G401 (cell line): ENCODE results near the gene COL23A1. TPM values are rescaled to one million over a fixed set of nuclear protein-coding genes. Genes with fewer than 3 reads are reported as not detected.
A peak's percentile ranks its signal among the peaks of the same experiment; 100 is the strongest.

Experiments
- DNase-seq: peaks from one replicate; pipeline ENCODE4 v3.0.0-alpha.2; 2015; ENCODE audit warnings: low spot score
- in situ Hi-C: cut with HindIII; loops from 2 replicates; pipeline ENCODE4 v1.10.0; 2016; ENCODE audit warnings: low sequenced_read_pairs, mixed read lengths
- total RNA-seq: library from RNA; depleted of rRNA; stranded (reverse); fragments of >200 nt; shearing (Covaris generic); gene quantifications from 2 replicates; pipeline ENCODE4 v1.2.3, GENCODE V29; 2014

Gene COL23A1
- total RNA-seq, 1 experiment from 2014 or later: not detected

DNA sequence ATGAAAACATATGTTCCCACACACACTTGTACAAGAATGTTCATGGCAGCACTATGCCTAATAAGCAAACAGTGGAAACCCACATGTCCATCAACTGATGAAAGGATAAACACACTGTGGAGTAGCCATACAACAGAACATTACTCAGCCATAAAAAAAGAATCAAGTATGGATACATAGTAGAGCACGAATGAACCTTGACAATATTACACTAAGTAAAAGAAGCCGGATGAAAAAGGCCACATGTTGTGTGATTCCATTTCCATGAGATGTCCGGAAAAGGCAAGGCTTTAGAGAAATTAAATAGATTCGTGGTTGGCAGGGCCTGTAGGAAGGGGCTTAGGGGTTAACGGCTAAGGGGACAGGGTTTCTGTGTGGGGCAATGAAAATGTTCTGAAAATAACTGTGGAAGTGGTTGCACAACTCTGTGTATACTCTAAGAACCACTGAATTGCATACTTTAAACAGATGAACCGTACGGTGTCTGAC is 51.4 kb downstream of the COL23A1 start:
- in situ Hi-C loops: no loop called here
- no peak for DNase-seq

GRCh38 chr5:178537467-178538371 is 52.5 kb downstream of the COL23A1 start:
- in situ Hi-C loops: no loop called here
- no peak for DNase-seq

- in situ Hi-C loops: no loop called here
- DNase-seq: no peak
Observed at GRCh38 chr5:178536541-178537466, 53.4 kb downstream of the COL23A1 start.

DNA sequence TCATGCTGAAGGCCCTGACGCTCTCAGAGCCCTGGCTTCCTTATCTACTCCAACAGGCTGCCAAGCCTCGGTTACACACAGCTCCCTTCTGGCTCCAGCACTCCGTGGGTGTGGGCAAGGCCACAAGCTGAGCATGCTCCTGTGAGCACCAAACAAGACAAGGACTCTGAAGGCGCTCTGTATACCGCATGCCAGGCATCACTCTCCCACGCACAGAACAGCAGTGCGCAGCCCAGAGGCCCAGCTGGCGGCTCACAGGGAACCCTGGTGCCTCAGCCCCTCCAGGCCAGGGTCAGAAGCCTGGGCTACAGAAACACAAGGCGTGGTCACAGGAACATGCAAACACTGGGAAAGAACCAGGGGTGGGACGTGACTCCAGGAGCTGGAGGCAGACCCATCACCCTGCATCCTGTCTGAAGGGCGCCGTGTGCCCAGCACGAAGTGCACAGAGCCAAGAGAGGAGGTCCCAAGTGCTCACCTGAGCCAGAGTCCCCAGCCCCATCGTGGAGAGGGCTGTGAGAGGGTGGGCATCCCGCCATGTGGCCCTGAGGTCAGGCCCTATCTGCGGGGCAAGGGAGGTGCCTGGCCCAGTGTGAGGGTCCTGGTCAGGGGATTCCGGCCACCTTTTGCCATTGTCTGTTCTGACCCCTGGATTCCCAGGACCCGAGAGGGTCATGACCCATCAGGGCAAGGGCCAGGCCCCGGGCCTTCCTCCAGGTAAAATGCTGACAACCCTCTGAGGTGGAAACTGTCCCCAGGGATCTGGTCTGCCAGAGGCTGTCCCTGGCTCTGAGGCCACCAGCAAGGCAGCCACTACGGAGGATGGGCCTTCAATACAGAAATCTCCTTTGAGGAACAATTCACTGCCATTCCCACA is 54.7 kb downstream of the COL23A1 start:
- in situ Hi-C loops: no loop called here
- DNase-seq: peak; percentile 35

DNA sequence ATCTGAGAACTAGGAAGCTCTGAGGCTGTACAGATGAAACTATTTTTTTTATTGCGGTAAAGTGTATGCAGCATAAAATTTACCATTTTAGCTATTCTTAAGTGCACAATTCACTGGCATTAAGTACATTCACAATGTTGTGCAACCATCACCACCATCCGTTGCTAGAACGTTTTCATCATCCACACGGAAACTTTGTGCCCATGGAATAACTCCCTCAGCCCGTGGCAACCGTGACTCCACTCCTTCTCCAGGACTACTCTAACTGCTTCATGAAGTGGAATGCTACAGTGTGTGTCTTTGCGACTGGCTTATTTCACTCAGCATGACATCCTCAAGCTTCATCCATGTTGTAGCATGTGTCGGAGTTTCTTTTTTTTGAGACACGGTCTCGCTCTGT is 57.1 kb downstream of the COL23A1 start:
- in situ Hi-C loops: no loop called here
- DNase-seq: no peak

GRCh38 chr5:178532666-178533065 is 57.5 kb downstream of the COL23A1 start:
- in situ Hi-C loops: no loop called here
- DNase-seq: no peak

GRCh38 chr5:178532236-178532635 is 58.0 kb downstream of the COL23A1 start:
- in situ Hi-C loops: no loop called here
- DNase-seq: no peak

GRCh38 chr5:178531786-178532185 is 58.4 kb downstream of the COL23A1 start:
- in situ Hi-C loops: no loop called here
- DNase-seq: no peak

DNA sequence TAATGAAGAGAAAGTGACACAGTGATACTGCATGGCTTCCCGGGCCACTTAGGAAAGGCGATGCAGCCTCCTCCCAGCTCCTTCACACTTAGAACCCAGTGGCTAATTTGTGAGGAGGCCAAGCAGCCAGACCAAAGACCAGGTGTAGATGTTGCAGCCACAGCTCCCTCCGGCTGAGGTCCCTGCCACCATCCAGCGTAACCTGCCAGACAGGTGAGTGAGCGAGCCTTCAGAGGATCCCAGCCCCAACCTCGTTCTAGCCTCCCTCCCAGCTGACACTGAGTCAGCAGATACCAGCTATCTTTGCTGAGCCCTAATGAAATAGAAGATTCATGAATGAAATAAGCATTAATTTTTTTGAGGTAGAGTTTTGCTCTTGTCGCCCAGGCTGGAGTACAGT is 59.7 kb downstream of the COL23A1 start:
- no peak for DNase-seq
- in situ Hi-C loops: no loop called here

DNA sequence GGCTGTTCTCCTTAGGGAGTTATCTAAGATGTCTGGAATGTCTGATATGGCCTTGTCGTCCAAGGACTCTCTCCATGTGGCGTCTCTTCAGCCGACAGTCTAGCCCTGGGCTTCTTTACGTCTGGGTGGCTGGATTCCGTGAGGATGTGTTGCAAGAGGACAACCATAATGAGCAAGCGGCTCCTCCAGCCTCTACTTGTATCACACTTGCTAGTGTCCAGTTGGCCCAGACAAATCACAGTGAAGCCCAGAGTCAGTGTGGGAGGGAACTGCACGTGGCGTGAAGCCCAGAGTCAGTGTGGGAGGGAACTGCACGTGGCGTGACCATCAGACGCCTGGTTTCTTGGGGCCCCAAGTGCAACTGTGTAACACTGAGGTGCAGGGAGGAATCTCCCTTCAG is 61.1 kb downstream of the COL23A1 start:
- no peak for DNase-seq
- in situ Hi-C loops: no loop called here

- peak; percentile 93 for DNase-seq
- in situ Hi-C loops: no loop called here
Observed at GRCh38 chr5:178527458-178528307, 62.5 kb downstream of the COL23A1 start.

DNA sequence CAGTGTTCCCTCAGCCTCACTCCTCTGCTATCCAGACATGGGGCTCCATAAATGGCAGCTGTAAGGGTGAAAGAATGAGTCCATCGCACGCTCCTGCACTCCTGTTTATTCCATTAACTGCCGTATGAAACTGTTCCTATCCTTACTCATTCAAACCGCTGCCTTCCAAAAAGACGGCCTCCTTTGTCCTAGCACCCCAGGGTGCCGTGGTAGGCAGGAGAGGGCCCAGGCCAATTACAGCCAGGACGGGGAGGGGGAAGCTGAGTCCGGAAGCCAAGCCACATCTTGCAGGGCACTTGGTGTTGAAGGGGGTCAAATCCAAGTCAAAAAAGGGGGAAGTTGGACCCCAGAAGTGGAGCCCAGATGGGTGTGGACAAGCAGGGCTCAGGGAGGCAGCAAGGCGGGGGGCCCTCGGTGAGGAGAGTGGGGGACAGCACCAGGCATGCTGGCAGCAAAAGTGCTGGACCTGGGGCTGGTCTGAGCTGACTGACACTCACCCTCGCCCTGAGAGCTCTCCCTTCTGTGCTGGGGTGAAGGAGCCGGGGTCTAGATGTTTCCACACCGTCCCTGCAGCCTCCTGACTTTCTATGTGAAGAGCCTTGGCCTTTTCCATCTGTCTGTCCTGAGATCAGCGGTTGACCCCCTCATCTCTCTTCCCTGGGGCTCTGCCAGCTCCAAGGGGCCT is 63.3 kb downstream of the COL23A1 start:
- in situ Hi-C loops: no loop called here

GRCh38 chr5:178525906-178526732 is 64.1 kb downstream of the COL23A1 start:
- in situ Hi-C loops: no loop called here
- no peak for DNase-seq

More for the DNA sequence above, 63.3 kb downstream of the COL23A1 start:
- no peak for DNase-seq

- in situ Hi-C loops: no loop called here
- no peak for DNase-seq
Observed at GRCh38 chr5:178524093-178524882, 65.9 kb downstream of the COL23A1 start.

DNA sequence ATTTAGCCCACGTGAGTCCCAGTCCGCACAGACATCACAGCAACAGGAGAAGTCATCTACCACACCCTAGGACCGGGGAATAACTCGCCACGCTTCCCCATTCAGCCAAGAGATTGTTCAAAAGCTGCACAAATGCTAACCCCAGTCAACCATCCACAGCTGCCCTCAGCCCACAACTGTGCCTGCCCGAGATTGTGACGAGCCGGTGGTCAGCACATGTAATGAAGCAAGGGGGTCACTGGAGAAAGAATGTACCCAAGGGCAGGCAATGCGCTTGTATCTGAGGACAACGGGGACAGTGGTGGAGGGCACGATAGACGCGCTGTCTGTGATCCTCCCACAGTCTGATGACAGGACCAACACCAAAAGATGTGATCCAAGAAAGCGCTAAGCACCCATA is 67.8 kb downstream of the COL23A1 start:
- in situ Hi-C loops: no loop called here
- no peak for DNase-seq

- DNase-seq: no peak
- in situ Hi-C loops: no loop called here
Observed at GRCh38 chr5:178520851-178521250, 69.3 kb downstream of the COL23A1 start.
